ENCODE data around the gene SH2D4B.

The SH2D4B gene

GRCh38 chr10:80504158-80504811 is 33.4 kb upstream of the SH2D4B start:
- DNase-seq (ENCODE audit: low spot score): no peak

- DNase-seq (ENCODE audit: low spot score): no peak
These were observed 32.7 kb upstream of the SH2D4B start for GRCh38 chr10:80504897-80505465.

- peak; percentile 87 for DNase-seq (ENCODE audit: low spot score)
These were observed 31.5 kb upstream of the SH2D4B start for GRCh38 chr10:80506189-80506575.

- DNase-seq (ENCODE audit: low spot score): no peak
These were observed 30.7 kb upstream of the SH2D4B start for GRCh38 chr10:80506836-80507487.

GRCh38 chr10:80509108-80509402 is 28.6 kb upstream of the SH2D4B start:
- DNase-seq (ENCODE audit: low spot score): no peak

GRCh38 chr10:80509403-80510161 is 28.1 kb upstream of the SH2D4B start:
- peak; percentile 98 for DNase-seq (ENCODE audit: low spot score)

GRCh38 chr10:80512031-80512526 is 25.6 kb upstream of the SH2D4B start:
- no peak for DNase-seq (ENCODE audit: low spot score)

GRCh38 chr10:80513106-80513505 is 24.6 kb upstream of the SH2D4B start:
- no peak for DNase-seq (ENCODE audit: low spot score)

GRCh38 chr10:80515511-80515910 is 22.2 kb upstream of the SH2D4B start:
- DNase-seq (ENCODE audit: low spot score): no peak

- no peak for DNase-seq (ENCODE audit: low spot score)
These were observed 21.8 kb upstream of the SH2D4B start for GRCh38 chr10:80515941-80516340.

GRCh38 chr10:80516506-80517075 is 21.1 kb upstream of the SH2D4B start:
- DNase-seq (ENCODE audit: low spot score): no peak

GRCh38 chr10:80517416-80518142 is 20.1 kb upstream of the SH2D4B start:
- DNase-seq (ENCODE audit: low spot score): no peak

GRCh38 chr10:80518143-80518806 is 19.4 kb upstream of the SH2D4B start:
- DNase-seq (ENCODE audit: low spot score): no peak

GRCh38 chr10:80518807-80519360 is 18.8 kb upstream of the SH2D4B start:
- no peak for DNase-seq (ENCODE audit: low spot score)

- no peak for DNase-seq (ENCODE audit: low spot score)
These were observed 17.6 kb upstream of the SH2D4B start for GRCh38 chr10:80519936-80520650.

- DNase-seq (ENCODE audit: low spot score): no peak
These were observed 16.8 kb upstream of the SH2D4B start for GRCh38 chr10:80520661-80521470.

GRCh38 chr10:80522756-80523363 is 14.8 kb upstream of the SH2D4B start:
- DNase-seq (ENCODE audit: low spot score): no peak

- DNase-seq (ENCODE audit: low spot score): no peak
These were observed 13.9 kb upstream of the SH2D4B start for GRCh38 chr10:80523773-80524172.
